ENCODE measurements around the gene CASTOR2.
"Not testable (repeated sequence)": the region's sequence is repeated elsewhere in the genome, so short reads cannot be mapped to it uniquely, and the experiment has no call there.

CASTOR2 gene

GRCh38 chr7:74958328-74958727 is 6.2 kb upstream of the CASTOR2 start:
- not testable (repeated sequence) for H3K27me3 ChIP-seq (replicated peaks; ENCODE audit: control insufficient read depth, insufficient read depth, low read length, poor library complexity, severe bottlenecking); H3K9me3 ChIP-seq (ENCODE audit: control insufficient read depth, low read length); H3K27ac ChIP-seq (ENCODE audit: insufficient read depth, low read length, poor library complexity, severe bottlenecking); H3K4me1 ChIP-seq (ENCODE audit: control insufficient read depth, insufficient read depth, low read length, poor library complexity, severe bottlenecking); H3K4me3 ChIP-seq (ENCODE audit: insufficient read depth, low read depth, low read length, poor library complexity, severe bottlenecking); DNase-seq; H3K36me3 ChIP-seq (ENCODE audit: control insufficient read depth, insufficient read depth, low read length)

DNA sequence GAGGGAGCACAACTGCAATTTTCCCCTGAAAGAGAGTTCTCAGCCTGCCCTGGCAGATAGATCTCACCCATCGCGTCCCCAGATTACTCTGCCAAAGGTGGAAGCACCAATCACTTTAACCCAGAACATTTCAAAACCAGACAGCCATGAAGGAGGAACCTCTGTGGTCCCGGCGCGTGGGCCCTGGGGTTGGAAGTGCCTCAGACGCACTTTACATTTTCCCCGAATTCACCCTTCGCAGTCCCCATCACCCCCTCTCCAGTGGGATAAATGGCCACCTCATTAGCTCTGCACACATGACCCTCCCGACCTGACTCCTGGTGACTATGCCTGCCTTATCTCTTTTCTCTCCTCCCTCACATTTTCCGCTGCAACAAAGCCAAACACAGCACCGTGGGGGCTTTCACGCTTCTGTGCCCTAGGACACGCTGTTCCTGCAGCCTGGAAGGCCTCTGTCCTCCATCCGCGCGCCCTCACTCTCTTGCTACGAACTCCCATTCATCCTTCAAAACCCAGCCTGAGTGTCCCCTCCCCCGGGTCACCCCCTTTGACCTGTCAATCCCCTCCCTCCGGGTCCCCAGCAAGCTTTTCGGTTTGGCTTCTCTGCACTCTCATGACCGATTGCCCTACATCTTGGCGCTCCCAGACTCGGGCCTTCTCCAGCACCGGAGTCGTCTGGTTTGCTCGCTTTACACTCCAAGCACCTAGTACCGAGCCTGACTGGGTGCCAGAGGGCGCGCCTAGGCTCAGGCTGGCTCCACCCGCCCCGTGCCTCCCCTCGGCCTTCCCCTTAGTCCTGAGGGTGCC is 598 bp upstream of the CASTOR2 start:
- H3K9me3 ChIP-seq (ENCODE audit: control insufficient read depth, low read length); H3K27ac ChIP-seq (ENCODE audit: insufficient read depth, low read length, poor library complexity, severe bottlenecking); DNase-seq; H3K27me3 ChIP-seq (replicated peaks; ENCODE audit: control insufficient read depth, insufficient read depth, low read length, poor library complexity, severe bottlenecking); H3K36me3 ChIP-seq (ENCODE audit: control insufficient read depth, insufficient read depth, low read length); H3K4me1 ChIP-seq (ENCODE audit: control insufficient read depth, insufficient read depth, low read length, poor library complexity, severe bottlenecking); H3K4me3 ChIP-seq (ENCODE audit: insufficient read depth, low read depth, low read length, poor library complexity, severe bottlenecking): not testable (repeated sequence)

GRCh38 chr7:74966208-74966854 is 1.8 kb downstream of the CASTOR2 start:
- H3K4me1 ChIP-seq (ENCODE audit: control insufficient read depth, insufficient read depth, low read length, poor library complexity, severe bottlenecking); H3K4me3 ChIP-seq (ENCODE audit: insufficient read depth, low read depth, low read length, poor library complexity, severe bottlenecking); H3K36me3 ChIP-seq (ENCODE audit: control insufficient read depth, insufficient read depth, low read length); H3K9me3 ChIP-seq (ENCODE audit: control insufficient read depth, low read length); H3K27me3 ChIP-seq (replicated peaks; ENCODE audit: control insufficient read depth, insufficient read depth, low read length, poor library complexity, severe bottlenecking); H3K27ac ChIP-seq (ENCODE audit: insufficient read depth, low read length, poor library complexity, severe bottlenecking); DNase-seq: not testable (repeated sequence)

- H3K36me3 ChIP-seq (ENCODE audit: control insufficient read depth, insufficient read depth, low read length); H3K27me3 ChIP-seq (replicated peaks; ENCODE audit: control insufficient read depth, insufficient read depth, low read length, poor library complexity, severe bottlenecking); DNase-seq; H3K27ac ChIP-seq (ENCODE audit: insufficient read depth, low read length, poor library complexity, severe bottlenecking); H3K9me3 ChIP-seq (ENCODE audit: control insufficient read depth, low read length); H3K4me3 ChIP-seq (ENCODE audit: insufficient read depth, low read depth, low read length, poor library complexity, severe bottlenecking); H3K4me1 ChIP-seq (ENCODE audit: control insufficient read depth, insufficient read depth, low read length, poor library complexity, severe bottlenecking): not testable (repeated sequence)
These were observed 2.4 kb downstream of the CASTOR2 start for GRCh38 chr7:74966909-74967308.

DNA sequence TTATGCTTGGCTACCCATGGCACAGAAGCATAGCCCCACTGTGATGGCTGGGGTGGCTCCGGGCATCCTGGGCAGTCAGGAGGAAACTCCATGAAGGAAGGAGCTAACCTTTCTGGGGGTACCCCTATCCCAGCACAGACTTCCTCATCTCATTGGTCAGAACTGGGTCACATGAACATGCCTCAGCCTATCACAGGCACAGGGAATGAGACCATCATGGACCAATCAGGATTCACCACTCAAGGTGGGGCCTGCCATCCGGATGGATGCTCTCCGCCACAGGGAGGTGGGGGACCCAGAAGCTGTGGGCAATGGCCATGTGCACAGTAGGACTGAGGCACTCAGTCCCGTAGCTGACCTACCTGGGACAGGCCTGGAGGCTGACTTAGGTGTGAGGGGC is 6.9 kb downstream of the CASTOR2 start:
- DNase-seq; H3K36me3 ChIP-seq (ENCODE audit: control insufficient read depth, insufficient read depth, low read length); H3K9me3 ChIP-seq (ENCODE audit: control insufficient read depth, low read length); H3K27ac ChIP-seq (ENCODE audit: insufficient read depth, low read length, poor library complexity, severe bottlenecking); H3K4me3 ChIP-seq (ENCODE audit: insufficient read depth, low read depth, low read length, poor library complexity, severe bottlenecking); H3K4me1 ChIP-seq (ENCODE audit: control insufficient read depth, insufficient read depth, low read length, poor library complexity, severe bottlenecking); H3K27me3 ChIP-seq (replicated peaks; ENCODE audit: control insufficient read depth, insufficient read depth, low read length, poor library complexity, severe bottlenecking): not testable (repeated sequence)

- H3K4me3 ChIP-seq (ENCODE audit: insufficient read depth, low read depth, low read length, poor library complexity, severe bottlenecking); H3K9me3 ChIP-seq (ENCODE audit: control insufficient read depth, low read length); DNase-seq; H3K27ac ChIP-seq (ENCODE audit: insufficient read depth, low read length, poor library complexity, severe bottlenecking); H3K27me3 ChIP-seq (replicated peaks; ENCODE audit: control insufficient read depth, insufficient read depth, low read length, poor library complexity, severe bottlenecking); H3K36me3 ChIP-seq (ENCODE audit: control insufficient read depth, insufficient read depth, low read length); H3K4me1 ChIP-seq (ENCODE audit: control insufficient read depth, insufficient read depth, low read length, poor library complexity, severe bottlenecking): not testable (repeated sequence)
These were observed 7.9 kb downstream of the CASTOR2 start for GRCh38 chr7:74972377-74972776.

- H3K27ac ChIP-seq (ENCODE audit: insufficient read depth, low read length, poor library complexity, severe bottlenecking); H3K9me3 ChIP-seq (ENCODE audit: control insufficient read depth, low read length); H3K36me3 ChIP-seq (ENCODE audit: control insufficient read depth, insufficient read depth, low read length); DNase-seq; H3K27me3 ChIP-seq (replicated peaks; ENCODE audit: control insufficient read depth, insufficient read depth, low read length, poor library complexity, severe bottlenecking); H3K4me3 ChIP-seq (ENCODE audit: insufficient read depth, low read depth, low read length, poor library complexity, severe bottlenecking); H3K4me1 ChIP-seq (ENCODE audit: control insufficient read depth, insufficient read depth, low read length, poor library complexity, severe bottlenecking): not testable (repeated sequence)
These were observed 11.5 kb downstream of the CASTOR2 start for GRCh38 chr7:74975959-74976358.

- H3K9me3 ChIP-seq (ENCODE audit: control insufficient read depth, low read length); H3K27me3 ChIP-seq (replicated peaks; ENCODE audit: control insufficient read depth, insufficient read depth, low read length, poor library complexity, severe bottlenecking); H3K36me3 ChIP-seq (ENCODE audit: control insufficient read depth, insufficient read depth, low read length); DNase-seq; H3K4me1 ChIP-seq (ENCODE audit: control insufficient read depth, insufficient read depth, low read length, poor library complexity, severe bottlenecking); H3K4me3 ChIP-seq (ENCODE audit: insufficient read depth, low read depth, low read length, poor library complexity, severe bottlenecking); H3K27ac ChIP-seq (ENCODE audit: insufficient read depth, low read length, poor library complexity, severe bottlenecking): not testable (repeated sequence)
These were observed 13.0 kb downstream of the CASTOR2 start for GRCh38 chr7:74977523-74977922.

GRCh38 chr7:74988436-74988835 is 23.9 kb downstream of the CASTOR2 start:
- H3K27ac ChIP-seq (ENCODE audit: insufficient read depth, low read length, poor library complexity, severe bottlenecking); DNase-seq; H3K27me3 ChIP-seq (replicated peaks; ENCODE audit: control insufficient read depth, insufficient read depth, low read length, poor library complexity, severe bottlenecking): not testable (repeated sequence)

DNA sequence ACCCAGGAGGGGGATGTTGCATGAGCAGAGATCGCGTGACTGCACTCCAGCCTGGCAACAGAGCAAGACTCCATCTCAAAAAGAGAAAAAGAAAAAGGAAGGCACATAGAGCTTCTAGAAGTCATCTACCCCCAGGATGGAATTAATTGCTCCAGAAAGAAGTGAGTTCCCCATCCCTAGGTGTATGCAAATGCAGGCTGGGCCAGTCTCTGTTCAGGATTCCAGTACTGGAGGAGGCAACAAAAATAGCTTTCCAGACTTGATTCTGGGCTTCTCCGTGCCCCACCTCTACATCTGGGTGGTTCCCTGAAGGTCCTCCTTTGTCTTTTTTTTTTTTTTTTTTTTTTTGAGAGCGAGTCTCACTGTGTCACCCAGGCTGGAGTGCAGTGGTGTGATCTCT is 28.6 kb downstream of the CASTOR2 start:
- H3K27me3 ChIP-seq (replicated peaks; ENCODE audit: control insufficient read depth, insufficient read depth, low read length, poor library complexity, severe bottlenecking): no peaks in the 10 kb centered on the region
- H3K27ac ChIP-seq (ENCODE audit: insufficient read depth, low read length, poor library complexity, severe bottlenecking): no peak overlapping the region
- H3K9me3 ChIP-seq (ENCODE audit: control insufficient read depth, low read length): no peaks in the 10 kb centered on the region
- no peaks in the 10 kb centered on the region for H3K4me1 ChIP-seq (ENCODE audit: control insufficient read depth, insufficient read depth, low read length, poor library complexity, severe bottlenecking)
- H3K36me3 ChIP-seq (ENCODE audit: control insufficient read depth, insufficient read depth, low read length): no peaks in the 10 kb centered on the region
- DNase-seq: no peak
- H3K4me3 ChIP-seq (ENCODE audit: insufficient read depth, low read depth, low read length, poor library complexity, severe bottlenecking): no peak overlapping the region

More at GRCh38 chr7:74988436-74988835, 23.9 kb downstream of the CASTOR2 start:
- H3K9me3 ChIP-seq (ENCODE audit: control insufficient read depth, low read length); H3K4me3 ChIP-seq (ENCODE audit: insufficient read depth, low read depth, low read length, poor library complexity, severe bottlenecking); H3K36me3 ChIP-seq (ENCODE audit: control insufficient read depth, insufficient read depth, low read length); H3K4me1 ChIP-seq (ENCODE audit: control insufficient read depth, insufficient read depth, low read length, poor library complexity, severe bottlenecking): not testable (repeated sequence)

Measured in effector memory CD4-positive, alpha-beta T cell (primary cell).